GM12874 (cell line): ENCODE measurements around the gene TANC1.

Experiments
- CTCF ChIP-seq: IDR thresholded peaks from 2 replicates; pipeline ENCODE4 v1.5.1; 2011; ENCODE audit warnings: low read depth, mild to moderate bottlenecking, control low read depth, low read length, moderate library complexity; ENCODE audit not compliant: insufficient read depth

The TANC1 gene

GRCh38 chr2:159206736-159207380, 238.4 kb downstream of the TANC1 start:
- no peak for TF ChIP-seq CTCF

- no peak for TF ChIP-seq CTCF
Measured at GRCh38 chr2:159208438-159208837, 240.0 kb downstream of the TANC1 start.

- TF ChIP-seq CTCF: no peak
Measured at GRCh38 chr2:159209341-159210306, 241.2 kb downstream of the TANC1 start.

GRCh38 chr2:159211447-159212396, 243.3 kb downstream of the TANC1 start:
- no peak for TF ChIP-seq CTCF

- no peak for TF ChIP-seq CTCF
Measured at GRCh38 chr2:159213296-159213695, 244.9 kb downstream of the TANC1 start.

GRCh38 chr2:159214325-159214865, 246.0 kb downstream of the TANC1 start:
- no peak for TF ChIP-seq CTCF

GRCh38 chr2:159215116-159215515, 246.7 kb downstream of the TANC1 start:
- no peak for TF ChIP-seq CTCF
